ENCODE data around the gene RHOV. TPM values are rescaled to one million over a fixed set of nuclear protein-coding genes. Genes with fewer than 3 reads are reported as not detected.

Gene RHOV
- total RNA-seq, 4 donors from 2014 or later, result 0.76 TPM; not detected in 3

DNA sequence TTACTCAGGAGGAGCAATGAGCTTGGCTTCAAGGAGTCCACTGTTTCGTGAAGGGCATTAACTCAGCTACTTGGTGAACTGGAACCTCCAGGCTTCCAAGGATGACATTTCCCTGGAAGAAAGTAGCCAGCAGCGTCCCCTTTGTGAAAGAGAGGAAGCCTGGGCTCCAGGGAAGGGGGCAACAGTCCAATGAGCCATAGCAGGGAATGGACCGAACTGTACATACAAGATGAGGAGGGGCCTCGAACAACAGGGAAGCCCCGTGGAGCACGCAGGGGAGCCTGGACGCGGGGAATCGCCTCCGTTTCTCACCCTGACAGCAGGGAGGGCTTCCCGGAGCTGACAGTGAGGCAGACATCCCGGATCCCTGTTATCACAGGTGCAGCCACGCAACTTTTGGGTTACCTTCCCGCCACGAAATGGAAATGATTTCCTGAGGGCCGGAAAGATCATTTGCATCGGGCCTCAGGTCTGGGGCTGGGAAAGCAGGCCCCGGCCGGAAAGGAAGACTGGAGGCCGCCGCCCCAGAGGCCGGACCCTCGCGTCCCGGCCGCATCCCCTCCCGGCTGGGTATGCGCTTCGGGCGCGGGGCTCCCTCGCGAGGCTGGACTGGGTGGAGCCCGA lies 30.7 kb downstream of the RHOV start:
- peaks cover 0 to 11% of the 10 kb centered on the region in 2 donors for H3K4me1 ChIP-seq
- intact Hi-C loops (cut with DNase I; ENCODE audit: low total_unique reads), result no loop called here
- no peaks in the 10 kb centered on the region for H3K36me3 ChIP-seq
- H3K4me3 ChIP-seq, result peak overlapping the region in 1 of 2 donors; percentile 31
- H3K27me3 ChIP-seq, result no peaks in the 10 kb centered on the region
- TF ChIP-seq, protein P1, sequence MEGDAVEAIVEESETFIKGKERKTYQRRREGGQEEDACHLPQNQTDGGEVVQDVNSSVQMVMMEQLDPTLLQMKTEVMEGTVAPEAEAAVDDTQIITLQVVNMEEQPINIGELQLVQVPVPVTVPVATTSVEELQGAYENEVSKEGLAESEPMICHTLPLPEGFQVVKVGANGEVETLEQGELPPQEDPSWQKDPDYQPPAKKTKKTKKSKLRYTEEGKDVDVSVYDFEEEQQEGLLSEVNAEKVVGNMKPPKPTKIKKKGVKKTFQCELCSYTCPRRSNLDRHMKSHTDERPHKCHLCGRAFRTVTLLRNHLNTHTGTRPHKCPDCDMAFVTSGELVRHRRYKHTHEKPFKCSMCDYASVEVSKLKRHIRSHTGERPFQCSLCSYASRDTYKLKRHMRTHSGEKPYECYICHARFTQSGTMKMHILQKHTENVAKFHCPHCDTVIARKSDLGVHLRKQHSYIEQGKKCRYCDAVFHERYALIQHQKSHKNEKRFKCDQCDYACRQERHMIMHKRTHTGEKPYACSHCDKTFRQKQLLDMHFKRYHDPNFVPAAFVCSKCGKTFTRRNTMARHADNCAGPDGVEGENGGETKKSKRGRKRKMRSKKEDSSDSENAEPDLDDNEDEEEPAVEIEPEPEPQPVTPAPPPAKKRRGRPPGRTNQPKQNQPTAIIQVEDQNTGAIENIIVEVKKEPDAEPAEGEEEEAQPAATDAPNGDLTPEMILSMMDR (IDR thresholded peaks at IDR 0.05), result no peak
- no peak for TF ChIP-seq POLR2A (IDR thresholded peaks at IDR 0.05)
- H3K9me3 ChIP-seq, result no peaks in the 10 kb centered on the region
- DNase-seq, result no peak
- no peak overlapping the region for H3K27ac ChIP-seq

DNA sequence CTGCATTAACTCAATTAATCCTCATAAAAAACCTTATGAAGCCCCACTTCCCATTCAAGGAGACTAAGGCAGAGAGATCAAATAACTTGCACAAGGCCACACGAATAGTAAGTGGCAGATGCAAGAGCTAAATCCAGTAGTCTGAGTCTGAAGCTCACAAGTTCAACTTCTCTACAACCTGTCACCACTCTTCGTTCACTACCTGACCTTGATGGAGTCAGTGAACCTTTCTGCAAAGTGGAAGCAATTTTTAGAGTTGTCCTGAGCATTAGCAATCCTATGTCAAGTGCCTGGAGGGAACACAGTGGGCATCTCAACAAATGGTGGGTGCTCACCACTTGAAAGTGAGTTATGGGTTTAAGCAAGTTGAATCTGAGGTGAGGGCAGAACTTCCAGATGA lies 32.3 kb downstream of the RHOV start:
- Histone ChIP-seq H3K9me3 (no peaks in the 10 kb centered on the region), H3K4me1 (peaks cover 0 to 11% of the 10 kb centered on the region in 2 donors), H3K27me3 (no peaks in the 10 kb centered on the region), H3K36me3 (no peaks in the 10 kb centered on the region), H3K27ac (no peak overlapping the region), H3K4me3 (no peak overlapping the region)
- intact Hi-C loops (cut with DNase I; ENCODE audit: low total_unique reads), result no loop called here
- DNase-seq, result no peak
- TF ChIP-seq POLR2A (IDR thresholded peaks at IDR 0.05), result no peak
- TF ChIP-seq, protein P1 (IDR thresholded peaks at IDR 0.05), result no peak

- Histone ChIP-seq H3K9me3 (no peaks in the 10 kb centered on the region), H3K27me3 (no peaks in the 10 kb centered on the region), H3K4me1 (peaks cover 0 to 4% of the 10 kb centered on the region in 2 donors), H3K27ac (no peak overlapping the region), H3K36me3 (no peaks in the 10 kb centered on the region), H3K4me3 (no peak overlapping the region)
- intact Hi-C loops (cut with DNase I; ENCODE audit: low total_unique reads), result no loop called here
- no peak for DNase-seq
- TF ChIP-seq POLR2A (IDR thresholded peaks at IDR 0.05), result no peak
Measured at GRCh38 chr15:40838756-40839155, 35.3 kb downstream of the RHOV start.

GRCh38 chr15:40836020-40836419 lies 38.0 kb downstream of the RHOV start:
- intact Hi-C loops (cut with DNase I; ENCODE audit: low total_unique reads), result no loop called here
- H3K27ac ChIP-seq, result no peak overlapping the region
- TF ChIP-seq, protein P1 (IDR thresholded peaks at IDR 0.05), result no peak
- no peak for TF ChIP-seq POLR2A (IDR thresholded peaks at IDR 0.05)
- H3K27me3 ChIP-seq, result no peaks in the 10 kb centered on the region
- no peak for DNase-seq
- no peaks in the 10 kb centered on the region for H3K9me3 ChIP-seq
- no peaks in the 10 kb centered on the region for H3K4me1 ChIP-seq
- no peaks in the 10 kb centered on the region for H3K36me3 ChIP-seq
- no peak overlapping the region for H3K4me3 ChIP-seq

GRCh38 chr15:40832903-40833302 lies 41.1 kb downstream of the RHOV start:
- DNase-seq, result no peak
- intact Hi-C loops (cut with DNase I; ENCODE audit: low total_unique reads), result no loop called here
- no peaks in the 10 kb centered on the region for H3K9me3 ChIP-seq
- H3K27ac ChIP-seq, result no peak overlapping the region
- no peaks in the 10 kb centered on the region for H3K27me3 ChIP-seq
- H3K36me3 ChIP-seq, result no peaks in the 10 kb centered on the region
- TF ChIP-seq, protein P1 (IDR thresholded peaks at IDR 0.05), result no peak
- no peak for TF ChIP-seq POLR2A (IDR thresholded peaks at IDR 0.05)
- H3K4me3 ChIP-seq, result no peak overlapping the region
- H3K4me1 ChIP-seq, result no peaks in the 10 kb centered on the region

DNA sequence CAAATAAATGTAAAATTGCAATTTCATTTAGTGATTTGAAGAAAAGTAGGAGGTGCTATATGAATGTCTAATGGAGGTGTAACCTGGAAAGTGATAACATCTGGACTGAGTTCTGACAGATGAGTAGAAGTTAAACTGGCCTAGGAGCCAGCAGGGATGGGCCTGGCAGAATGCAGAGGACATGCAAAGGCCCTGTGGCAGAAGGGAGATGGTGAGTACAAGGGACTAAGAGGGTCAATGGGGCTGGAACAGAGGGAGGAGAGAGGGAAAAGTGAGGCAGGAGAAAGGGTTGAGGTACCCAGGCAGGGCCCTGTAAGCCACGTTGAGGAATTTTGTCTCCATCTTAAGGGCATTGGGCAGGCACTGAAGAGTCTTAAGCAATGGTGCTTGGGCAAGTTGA lies 42.2 kb downstream of the RHOV start:
- intact Hi-C loops (cut with DNase I; ENCODE audit: low total_unique reads), result no loop called here

More for the DNA sequence above, 42.2 kb downstream of the RHOV start:
- Histone ChIP-seq H3K4me1 (no peaks in the 10 kb centered on the region), H3K27me3 (no peaks in the 10 kb centered on the region), H3K27ac (no peak overlapping the region), H3K9me3 (no peaks in the 10 kb centered on the region), H3K36me3 (no peaks in the 10 kb centered on the region), H3K4me3 (no peak overlapping the region)
- DNase-seq, result no peak
- no peak for TF ChIP-seq POLR2A (IDR thresholded peaks at IDR 0.05)
- TF ChIP-seq, protein P1 (IDR thresholded peaks at IDR 0.05), result no peak
